GM19025 (cell line): ENCODE results near the gene AMBN.
A peak's percentile ranks its signal among the peaks of the same experiment; 100 is the strongest.

Experiments
- ATAC-seq: cut with Tn5 transposase; IDR thresholded peaks from one replicate; pipeline ENCODE4 v1.9.1; 2021; ENCODE audit warnings: mild to moderate bottlenecking, low read depth, moderate library complexity; ENCODE audit not compliant: unreplicated experiment

AMBN gene, protein sequence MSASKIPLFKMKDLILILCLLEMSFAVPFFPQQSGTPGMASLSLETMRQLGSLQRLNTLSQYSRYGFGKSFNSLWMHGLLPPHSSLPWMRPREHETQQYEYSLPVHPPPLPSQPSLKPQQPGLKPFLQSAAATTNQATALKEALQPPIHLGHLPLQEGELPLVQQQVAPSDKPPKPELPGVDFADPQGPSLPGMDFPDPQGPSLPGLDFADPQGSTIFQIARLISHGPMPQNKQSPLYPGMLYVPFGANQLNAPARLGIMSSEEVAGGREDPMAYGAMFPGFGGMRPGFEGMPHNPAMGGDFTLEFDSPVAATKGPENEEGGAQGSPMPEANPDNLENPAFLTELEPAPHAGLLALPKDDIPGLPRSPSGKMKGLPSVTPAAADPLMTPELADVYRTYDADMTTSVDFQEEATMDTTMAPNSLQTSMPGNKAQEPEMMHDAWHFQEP

DNA sequence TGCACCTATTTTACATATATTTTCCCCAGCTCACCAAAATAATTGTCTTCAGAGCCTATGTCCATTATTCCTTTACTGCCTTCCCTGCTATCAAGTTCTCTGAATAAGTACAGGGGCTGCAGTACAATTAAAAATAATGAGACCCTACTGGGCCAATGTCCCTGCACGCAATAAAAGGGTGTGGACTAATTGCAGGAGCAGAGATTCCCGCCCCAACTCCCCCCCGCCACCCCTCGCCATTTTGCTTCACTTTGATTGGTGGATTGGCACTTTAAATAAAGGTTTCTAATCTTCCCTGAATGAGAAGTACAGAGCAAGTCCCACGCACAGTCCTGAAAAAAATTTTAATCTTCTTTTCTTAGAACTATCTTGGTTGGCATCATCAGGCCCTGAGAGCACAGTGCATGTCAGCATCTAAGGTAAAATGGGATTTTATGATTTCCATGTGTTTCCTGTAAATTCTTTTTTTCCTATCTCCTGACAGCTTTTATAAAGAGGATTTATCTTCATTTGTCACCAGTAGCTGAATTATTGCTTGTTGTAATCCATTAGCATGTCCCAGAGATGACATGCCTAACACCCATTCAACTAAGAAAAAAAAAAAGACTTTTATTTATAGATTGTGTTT, at the start of gene AMBN:
AMBN (plus strand) TSS at position 302 of the 628 bp plus-strand sequence; CDS start at position 405, 103 bp downstream.
- ATAC-seq: no peak

- ATAC-seq: peak; percentile 51
Observed at GRCh38 chr4:70544279-70544868, 47.7 kb upstream of the AMBN start.

GRCh38 chr4:70556856-70557255, 35.2 kb upstream of the AMBN start:
- ATAC-seq: no peak

GRCh38 chr4:70559211-70559830, 32.7 kb upstream of the AMBN start:
- ATAC-seq: no peak

GRCh38 chr4:70559924-70560323, 32.1 kb upstream of the AMBN start:
- ATAC-seq: no peak

DNA sequence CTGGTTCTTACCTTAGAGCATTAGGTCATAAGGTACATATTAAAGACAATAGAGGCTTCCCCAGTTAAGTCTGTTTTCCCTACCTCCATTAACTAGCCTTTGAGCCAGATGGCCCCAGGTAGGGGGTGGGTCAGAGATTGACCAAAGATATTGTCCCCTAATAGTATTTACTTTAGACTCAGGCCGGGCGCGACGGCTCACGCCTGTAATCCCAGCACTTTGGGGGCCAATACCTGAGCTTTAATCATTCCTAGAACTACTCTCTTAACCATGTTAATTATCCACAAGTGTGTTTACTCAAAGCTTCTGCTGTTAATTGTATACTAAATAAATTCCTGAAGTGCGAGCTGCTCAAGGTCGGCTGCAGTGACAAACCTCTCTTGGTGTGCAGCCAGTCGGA, 28.0 kb upstream of the AMBN start:
- no peak for ATAC-seq

DNA sequence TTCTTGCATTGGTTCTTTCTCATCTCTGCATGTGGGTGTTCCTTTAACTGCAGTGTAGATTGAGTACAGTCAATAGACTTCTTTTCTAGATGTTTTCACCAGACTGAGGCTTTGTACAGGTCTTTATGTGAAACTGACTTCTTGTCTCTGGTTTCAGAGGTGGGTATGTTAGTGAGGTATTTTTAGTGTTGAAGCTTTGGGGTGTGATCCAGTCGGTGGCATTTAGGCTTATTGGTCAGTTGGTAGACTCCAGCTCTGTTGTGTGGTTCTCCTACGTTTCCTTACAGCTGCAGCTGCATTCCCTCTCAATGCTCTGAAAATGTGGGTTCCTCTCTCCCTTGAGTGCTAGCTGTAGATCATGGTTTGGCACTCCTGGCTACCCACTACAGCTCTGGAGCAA, 21.3 kb upstream of the AMBN start:
- no peak for ATAC-seq

GRCh38 chr4:70571772-70572171, 20.3 kb upstream of the AMBN start:
- ATAC-seq: no peak

GRCh38 chr4:70575964-70576363, 16.1 kb upstream of the AMBN start:
- no peak for ATAC-seq

DNA sequence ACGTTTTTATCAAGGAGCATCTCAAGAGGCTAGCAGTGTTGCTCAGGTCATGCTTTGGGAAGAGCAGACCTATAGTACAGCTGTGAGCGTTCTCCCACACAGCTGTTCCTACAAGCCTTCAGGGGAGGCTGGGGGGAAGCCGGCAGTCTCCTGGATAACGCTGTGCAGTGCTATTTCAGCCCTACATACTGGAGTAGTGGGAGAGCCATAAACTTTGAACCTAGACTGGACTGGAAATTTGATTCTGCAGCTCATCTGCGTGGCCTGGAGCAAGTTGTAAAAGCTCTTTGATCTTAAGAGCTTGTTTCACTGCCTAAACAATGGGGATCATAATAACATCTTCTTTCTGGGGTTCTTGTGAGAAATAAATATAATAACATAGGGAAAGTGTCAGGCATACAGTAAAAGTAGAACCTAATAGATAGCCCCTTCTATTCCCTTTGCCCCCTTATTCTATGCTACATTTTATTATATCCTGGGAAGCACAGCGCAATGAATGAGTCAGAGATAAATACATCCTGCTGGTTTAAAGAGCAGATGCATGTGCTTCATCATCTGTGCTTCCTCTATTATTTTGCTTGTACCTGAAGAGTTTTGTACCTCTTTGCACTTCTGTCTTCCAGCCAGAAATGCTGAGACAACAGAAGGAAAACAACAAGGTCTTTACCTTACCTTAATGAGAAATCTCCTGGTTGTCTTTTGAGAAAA, 14.7 kb upstream of the AMBN start:
- no peak for ATAC-seq

- ATAC-seq: no peak
Observed at GRCh38 chr4:70581980-70582379, 10.1 kb upstream of the AMBN start.

DNA sequence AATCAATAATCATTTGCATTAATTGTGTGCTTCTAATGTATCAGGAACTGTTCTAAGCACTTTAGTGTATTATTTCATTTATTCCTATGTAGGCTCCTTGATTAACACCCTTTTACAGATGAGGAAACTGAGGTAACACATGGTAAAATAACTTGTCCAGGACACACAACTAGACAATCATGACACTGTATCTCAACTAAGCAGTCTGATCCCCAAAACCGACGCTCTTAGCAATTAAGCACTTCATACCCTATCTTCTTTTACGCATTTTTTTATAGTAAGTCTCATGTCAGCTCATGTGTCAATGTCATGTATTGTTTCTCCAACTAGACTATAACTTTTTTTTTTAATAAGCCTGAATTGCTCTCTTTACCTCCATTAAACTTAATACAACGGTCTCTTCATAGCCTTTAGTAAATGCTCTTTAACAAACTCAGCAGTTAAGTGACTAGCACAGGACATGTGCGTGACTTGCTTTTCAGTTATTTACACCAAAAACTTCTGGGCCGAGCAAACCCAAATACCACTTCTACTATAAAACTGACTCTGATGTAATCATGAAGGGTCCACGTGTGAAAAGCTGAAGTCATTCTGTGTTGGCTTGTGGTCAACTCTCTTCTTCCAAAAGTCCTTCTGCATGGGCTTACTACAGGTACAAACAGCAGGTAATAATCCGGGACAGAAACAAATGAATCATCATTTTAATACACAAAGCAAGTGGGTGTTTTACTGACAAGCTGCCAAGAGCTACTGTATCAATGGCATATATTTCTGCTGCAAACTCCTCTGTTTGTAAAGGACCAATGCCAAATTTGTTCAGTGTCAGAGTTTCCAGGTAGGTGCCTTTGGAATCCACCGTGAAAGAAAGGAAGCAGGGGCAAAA, 7.9 kb upstream of the AMBN start:
- no peak for ATAC-seq

GRCh38 chr4:70586841-70587240, 5.2 kb upstream of the AMBN start:
- ATAC-seq: no peak

GRCh38 chr4:70589785-70590184, 2.3 kb upstream of the AMBN start:
- ATAC-seq: peak; percentile 86

GRCh38 chr4:70594196-70594595, 2.1 kb downstream of the AMBN start:
- ATAC-seq: no peak

- ATAC-seq: no peak
Observed at GRCh38 chr4:70600305-70600704, 8.2 kb downstream of the AMBN start.

DNA sequence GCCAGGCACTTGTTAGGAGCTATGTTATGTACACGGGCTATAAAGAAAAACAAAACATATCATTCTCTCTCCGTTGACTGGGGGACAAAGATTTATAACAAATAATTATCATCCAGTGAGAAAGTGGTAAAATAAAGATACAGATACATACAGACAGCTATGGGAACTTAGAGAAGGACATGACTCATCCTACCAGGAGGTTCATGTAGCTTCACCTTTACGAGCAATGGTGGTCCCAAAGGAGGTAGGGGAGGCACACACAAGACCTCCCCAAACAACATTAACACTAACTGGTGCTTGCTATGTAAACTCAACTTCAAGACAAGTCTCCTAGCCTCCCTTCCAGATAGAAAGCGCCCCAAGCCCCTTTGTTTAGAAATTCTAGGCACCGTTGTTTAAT, 8.9 kb downstream of the AMBN start:
- no peak for ATAC-seq

DNA sequence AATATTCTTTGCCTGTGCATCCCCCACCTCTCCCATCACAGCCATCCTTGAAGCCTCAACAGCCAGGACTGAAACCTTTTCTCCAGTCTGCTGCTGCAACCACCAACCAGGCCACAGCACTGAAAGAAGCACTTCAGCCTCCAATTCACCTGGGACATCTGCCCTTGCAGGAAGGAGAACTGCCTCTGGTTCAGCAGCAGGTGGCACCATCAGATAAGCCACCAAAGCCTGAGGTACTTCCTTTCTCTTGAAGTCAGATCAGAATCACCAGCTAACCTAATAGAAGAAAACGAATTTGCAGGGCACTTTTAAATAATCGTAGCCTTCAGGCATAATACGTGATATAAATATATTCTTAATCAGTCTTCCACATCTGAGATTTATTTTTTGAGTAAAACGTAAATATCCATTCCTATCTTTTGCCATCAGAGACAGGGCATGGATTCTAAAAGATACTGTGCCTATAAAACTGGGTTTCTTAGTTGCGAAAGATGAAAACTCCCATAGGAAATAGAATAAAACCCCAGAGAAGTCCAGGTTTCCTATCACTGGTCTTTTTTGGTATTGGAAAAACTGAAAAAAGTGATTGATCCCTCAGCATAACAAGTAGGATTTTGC, 9.5 kb downstream of the AMBN start:
- peak; percentile 90 for ATAC-seq

DNA sequence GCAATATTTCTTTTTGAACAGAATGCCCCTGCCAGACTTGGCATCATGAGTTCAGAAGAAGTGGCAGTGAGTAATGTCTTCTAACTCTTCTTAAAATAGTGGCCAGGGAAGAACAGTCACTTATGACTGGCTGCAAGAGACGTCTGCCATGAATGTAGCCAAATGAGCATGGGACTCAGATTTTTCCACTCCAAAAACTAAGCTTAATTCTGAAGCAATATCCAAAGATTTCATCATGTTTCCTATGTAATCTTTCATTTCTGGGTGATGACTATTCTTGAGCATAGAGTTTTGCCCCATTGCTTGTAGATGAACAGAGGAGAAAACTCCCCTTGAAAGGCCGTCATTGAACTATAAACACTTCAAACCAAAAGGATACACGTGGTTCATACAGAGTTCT, 11.8 kb downstream of the AMBN start:
- ATAC-seq: no peak
